ENCODE data around the gene RAP1GAP.

The RAP1GAP gene

GRCh38 chr1:21659099-21659923, 9.8 kb downstream of the RAP1GAP start:
- H3K4me3 ChIP-seq (ENCODE audit: low read depth, low read length), result no peak overlapping the region

GRCh38 chr1:21657456-21658190, 11.5 kb downstream of the RAP1GAP start:
- no peak overlapping the region for H3K4me3 ChIP-seq (ENCODE audit: low read depth, low read length)
- TF ChIP-seq, protein P1, sequence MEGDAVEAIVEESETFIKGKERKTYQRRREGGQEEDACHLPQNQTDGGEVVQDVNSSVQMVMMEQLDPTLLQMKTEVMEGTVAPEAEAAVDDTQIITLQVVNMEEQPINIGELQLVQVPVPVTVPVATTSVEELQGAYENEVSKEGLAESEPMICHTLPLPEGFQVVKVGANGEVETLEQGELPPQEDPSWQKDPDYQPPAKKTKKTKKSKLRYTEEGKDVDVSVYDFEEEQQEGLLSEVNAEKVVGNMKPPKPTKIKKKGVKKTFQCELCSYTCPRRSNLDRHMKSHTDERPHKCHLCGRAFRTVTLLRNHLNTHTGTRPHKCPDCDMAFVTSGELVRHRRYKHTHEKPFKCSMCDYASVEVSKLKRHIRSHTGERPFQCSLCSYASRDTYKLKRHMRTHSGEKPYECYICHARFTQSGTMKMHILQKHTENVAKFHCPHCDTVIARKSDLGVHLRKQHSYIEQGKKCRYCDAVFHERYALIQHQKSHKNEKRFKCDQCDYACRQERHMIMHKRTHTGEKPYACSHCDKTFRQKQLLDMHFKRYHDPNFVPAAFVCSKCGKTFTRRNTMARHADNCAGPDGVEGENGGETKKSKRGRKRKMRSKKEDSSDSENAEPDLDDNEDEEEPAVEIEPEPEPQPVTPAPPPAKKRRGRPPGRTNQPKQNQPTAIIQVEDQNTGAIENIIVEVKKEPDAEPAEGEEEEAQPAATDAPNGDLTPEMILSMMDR (IDR thresholded peaks at IDR 0.05; ENCODE audit: low read depth, low read length), result 0 out of 2 replicates have a peak, but pooled peaks have one; percentile 4

More at GRCh38 chr1:21659099-21659923, 9.8 kb downstream of the RAP1GAP start:
- TF ChIP-seq, protein P1 (IDR thresholded peaks at IDR 0.05; ENCODE audit: low read depth, low read length), result peak; percentile 75

GRCh38 chr1:21655748-21656147, 13.4 kb downstream of the RAP1GAP start:
- no peak overlapping the region for H3K4me3 ChIP-seq (ENCODE audit: low read depth, low read length)
- TF ChIP-seq, protein P1 (IDR thresholded peaks at IDR 0.05; ENCODE audit: low read depth, low read length), result no peak

GRCh38 chr1:21655259-21655658, 13.9 kb downstream of the RAP1GAP start:
- TF ChIP-seq, protein P1 (IDR thresholded peaks at IDR 0.05; ENCODE audit: low read depth, low read length), result no peak
- H3K4me3 ChIP-seq (ENCODE audit: low read depth, low read length), result no peak overlapping the region

DNA sequence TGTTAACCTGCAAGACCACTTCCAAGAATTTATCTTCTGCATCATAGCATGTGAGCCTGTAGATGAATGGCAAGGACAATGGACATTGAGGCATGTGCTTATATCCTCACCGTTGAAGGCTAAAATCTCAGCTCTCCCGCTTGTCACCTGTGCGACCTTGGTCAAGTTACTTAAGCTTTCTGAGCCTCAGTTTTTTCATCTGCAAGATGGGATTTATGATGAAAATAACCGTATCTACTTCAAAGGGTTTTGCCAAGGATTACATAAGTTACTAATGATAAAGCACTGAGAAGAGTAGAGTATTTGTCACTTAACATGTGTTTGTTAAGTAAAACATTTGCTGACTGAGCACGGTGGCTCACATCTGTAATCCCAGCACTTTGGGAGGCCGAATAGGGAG, 14.9 kb downstream of the RAP1GAP start:
- TF ChIP-seq, protein P1 (IDR thresholded peaks at IDR 0.05; ENCODE audit: low read depth, low read length), result no peak
- no peak overlapping the region for H3K4me3 ChIP-seq (ENCODE audit: low read depth, low read length)

- H3K4me3 ChIP-seq (ENCODE audit: low read depth, low read length), result no peak overlapping the region
- TF ChIP-seq, protein P1 (IDR thresholded peaks at IDR 0.05; ENCODE audit: low read depth, low read length), result no peak
These were observed 15.4 kb downstream of the RAP1GAP start for GRCh38 chr1:21653744-21654100.
